Inflammatory macrophage (primary cell): Measurements from ENCODE around the gene MPL.
"Not testable (repeated sequence)": the region's sequence is repeated elsewhere in the genome, so short reads cannot be mapped to it uniquely, and the experiment has no call there.

Experiments used
- DNase-seq, 2 donors: peaks; one replicate each; pipeline ENCODE4 v3.0.0-alpha.2; 2020 to 2022

MPL gene

DNA sequence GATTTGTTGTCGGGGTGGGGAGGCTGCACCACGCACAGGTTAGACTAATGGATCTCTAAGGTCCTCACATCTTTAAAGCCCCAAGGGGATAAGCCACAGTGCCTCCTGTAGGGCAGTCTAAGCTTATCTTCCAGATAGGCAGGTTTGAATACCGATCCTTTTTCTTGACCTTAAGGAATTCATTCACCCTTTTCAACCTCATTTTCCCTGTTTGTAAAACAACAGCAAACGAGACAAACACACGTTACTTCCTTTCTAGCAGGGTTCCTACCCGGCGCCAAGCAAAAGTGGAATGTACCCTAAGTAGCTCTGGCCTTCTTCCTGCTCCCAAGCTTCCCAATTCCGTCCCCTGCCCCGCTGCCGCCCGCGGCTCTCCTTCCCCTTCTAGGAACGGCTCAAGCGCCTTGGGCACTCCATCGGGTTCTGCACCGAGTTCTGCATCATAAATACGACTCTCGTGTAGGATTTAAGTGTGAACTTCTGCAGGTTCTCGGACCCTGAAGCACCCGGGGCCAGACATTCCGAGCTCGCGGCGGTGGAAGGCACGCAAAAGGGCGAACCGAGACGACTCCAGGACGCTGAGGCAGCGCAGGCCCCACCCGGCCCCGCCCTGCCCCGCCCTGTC lies 20.6 kb downstream of the MPL start:
- peak; percentile 59 to 66 for DNase-seq

DNA sequence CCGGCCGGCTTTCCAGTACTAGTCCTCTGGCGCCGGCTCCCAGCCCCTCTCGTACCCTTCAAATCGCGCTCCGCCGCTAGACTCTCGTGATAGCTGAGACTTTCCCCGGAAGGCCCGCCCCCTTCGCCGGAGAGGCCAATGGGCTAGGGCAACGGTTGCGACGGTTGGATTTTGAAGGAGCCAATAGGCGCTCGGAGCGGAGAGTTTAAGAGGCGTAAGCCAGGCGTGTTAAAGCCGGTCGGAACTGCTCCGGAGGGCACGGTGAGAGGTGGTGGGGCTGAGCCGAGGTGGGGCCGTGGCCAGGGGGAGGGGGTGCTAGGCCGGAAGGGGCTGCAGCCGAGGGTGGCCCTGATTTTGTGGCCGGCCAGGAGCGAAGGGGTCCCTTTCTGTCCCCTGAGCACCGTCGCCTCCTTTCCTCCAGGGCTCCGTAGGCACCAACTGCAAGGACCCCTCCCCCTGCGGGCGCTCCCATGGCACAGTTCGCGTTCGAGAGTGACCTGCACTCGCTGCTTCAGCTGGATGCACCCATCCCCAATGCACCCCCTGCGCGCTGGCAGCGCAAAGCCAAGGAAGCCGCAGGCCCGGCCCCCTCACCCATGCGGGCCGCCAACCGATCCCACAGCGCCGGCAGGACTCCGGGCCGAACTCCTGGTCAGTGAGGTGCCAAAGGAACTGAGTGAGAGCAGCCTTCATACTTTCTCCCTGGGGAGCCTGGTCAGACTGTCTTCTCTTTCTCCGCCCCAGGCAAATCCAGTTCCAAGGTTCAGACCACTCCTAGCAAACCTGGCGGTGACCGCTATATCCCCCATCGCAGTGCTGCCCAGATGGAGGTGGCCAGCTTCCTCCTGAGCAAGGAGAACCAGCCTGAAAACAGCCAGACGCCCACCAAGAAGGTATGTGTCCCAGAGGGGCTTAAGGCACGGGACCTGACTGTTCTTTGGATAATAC lies 21.4 kb downstream of the MPL start, which contains the start of gene CDC20:
TSS of gene CDC20 (plus strand) at position 236 of the 948 bp plus-strand sequence. CDS start at position 471, 235 bp downstream.
- DNase-seq, result peak; percentile 99 to 100

DNA sequence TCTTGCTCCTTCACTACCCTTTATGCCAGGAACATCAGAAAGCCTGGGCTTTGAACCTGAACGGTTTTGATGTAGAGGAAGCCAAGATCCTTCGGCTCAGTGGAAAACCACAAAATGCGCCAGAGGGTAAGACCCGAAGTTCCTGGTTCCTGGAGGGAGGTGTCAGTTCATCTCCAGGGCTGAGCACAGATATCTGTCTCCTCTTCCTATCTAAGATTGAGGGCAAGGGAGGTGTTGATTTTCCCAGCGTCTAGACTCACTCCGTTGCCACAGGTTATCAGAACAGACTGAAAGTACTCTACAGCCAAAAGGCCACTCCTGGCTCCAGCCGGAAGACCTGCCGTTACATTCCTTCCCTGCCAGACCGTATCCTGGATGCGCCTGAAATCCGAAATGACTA lies 22.1 kb downstream of the MPL start:
- no peak for DNase-seq

GRCh38 chr1:43360616-43361015 lies 23.0 kb downstream of the MPL start:
- peak; percentile 9 to 33 for DNase-seq

DNA sequence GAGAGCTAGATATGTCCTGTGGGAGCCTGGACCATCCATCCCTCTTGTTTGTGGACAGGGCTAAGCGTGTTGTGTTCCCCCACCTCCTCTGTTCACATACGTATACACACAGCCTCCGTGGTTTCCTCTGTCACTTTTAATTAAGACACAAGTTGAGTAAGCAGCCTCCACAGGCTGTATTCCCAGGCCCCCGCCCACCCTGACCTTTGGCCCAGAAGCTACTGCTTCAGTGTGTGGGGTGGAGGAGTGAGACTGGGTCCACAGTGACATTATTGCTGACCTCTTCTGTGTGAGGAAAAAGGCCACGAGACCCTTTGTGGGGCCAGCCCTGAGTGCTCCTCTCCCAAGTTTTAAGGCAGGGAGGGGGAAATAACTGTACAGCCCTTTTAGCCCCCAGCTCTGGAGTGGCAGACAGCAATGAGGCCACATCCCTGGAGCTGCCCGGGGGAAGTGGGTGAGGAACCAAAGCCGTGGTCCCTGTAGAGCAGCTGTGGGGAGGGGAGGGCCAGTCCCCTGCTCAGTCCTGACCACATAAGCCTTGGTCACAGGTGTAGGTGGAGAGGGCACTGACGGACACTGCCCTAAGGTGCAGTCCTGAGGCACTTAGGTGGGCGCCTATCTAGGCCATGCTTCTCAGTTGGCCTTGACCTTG lies 25.8 kb downstream of the MPL start:
- DNase-seq, result peak; percentile 21 to 58

GRCh38 chr1:43363935-43364525 lies 26.4 kb downstream of the MPL start:
- DNase-seq, result no peak

- DNase-seq, result no peak
Observed at GRCh38 chr1:43365678-43366077, 28.1 kb downstream of the MPL start.

DNA sequence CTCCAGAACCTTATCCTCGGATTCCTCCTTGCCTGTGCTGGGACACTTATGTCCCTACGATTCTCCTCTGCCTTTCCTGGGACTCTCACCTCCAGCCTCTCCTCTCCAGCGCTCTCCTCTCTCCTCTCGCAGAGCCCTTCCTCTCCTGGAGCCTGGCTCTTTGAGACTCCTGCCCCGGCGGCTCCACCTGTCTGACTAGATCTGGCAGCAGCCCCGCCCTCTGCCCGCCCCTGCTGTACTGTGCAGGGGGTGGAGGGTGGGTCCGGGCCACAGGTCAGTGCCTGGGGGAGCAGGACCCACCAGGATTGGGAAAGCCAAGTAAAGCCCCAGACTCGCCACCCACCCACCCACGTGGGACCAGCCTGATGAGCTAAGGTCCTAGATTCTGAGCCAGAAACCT lies 28.6 kb downstream of the MPL start:
- no peak for DNase-seq

DNA sequence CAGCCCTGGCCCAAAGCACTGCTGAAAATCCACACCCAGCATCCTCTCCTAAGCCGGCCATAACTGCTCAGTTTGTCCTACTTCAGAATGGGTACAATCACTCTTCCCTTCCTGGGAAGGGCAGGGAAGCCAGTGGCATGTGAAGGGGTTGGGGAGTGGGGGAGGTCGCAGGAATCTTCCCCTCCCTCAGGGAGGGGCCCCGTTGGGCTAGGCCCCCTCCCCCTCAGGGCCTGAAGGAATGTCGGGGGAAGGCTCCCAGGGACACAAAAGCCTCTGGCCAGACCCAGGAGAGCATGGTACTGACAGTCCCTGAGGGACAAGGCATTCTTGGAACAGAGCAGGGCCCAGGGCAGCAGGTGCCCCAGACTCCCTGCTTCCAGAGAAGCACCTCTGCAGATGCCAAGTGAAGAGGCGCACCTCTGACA lies 29.0 kb downstream of the MPL start:
- no peak for DNase-seq

- peak in 1 of 2 donors; percentile 27 for DNase-seq
Observed at GRCh38 chr1:43367026-43367903, 29.6 kb downstream of the MPL start.

DNA sequence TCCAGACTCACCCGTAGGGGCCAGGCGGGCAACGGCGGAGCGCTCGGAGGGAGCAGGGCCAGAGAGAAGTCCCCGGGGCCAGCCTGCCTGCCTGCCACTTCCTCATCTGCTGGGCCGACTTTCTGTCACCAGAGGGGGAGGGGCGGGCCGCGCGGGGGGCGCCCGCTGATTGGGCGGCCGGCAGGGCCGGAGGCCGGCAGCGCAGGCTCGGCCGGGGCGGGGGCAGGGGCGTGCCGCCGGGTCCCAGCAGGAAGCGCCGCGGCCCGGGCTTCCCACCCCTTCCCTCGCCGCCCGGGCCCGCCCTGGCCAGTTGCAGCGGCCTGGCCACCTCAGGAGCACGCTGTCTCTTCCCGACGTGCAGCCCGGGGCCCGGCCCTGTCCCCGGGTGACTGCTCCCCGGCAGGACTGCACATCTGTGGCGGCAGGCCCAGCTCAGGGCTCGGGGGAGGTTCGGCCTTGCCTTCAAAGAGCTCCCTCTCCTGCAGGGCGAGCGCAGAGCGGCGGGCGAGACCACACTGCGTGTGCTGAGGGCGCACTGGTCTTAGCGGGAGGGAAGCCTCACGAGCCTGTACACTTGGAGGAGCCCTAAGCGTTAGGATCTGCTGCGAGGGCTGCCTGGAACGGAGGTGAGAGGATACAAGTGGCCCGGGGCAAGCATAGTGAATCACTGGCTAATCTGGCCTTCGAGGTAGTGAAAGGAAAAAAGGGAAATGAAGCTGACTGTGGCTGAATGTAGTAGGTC lies 30.5 kb downstream of the MPL start, which contains the start of gene ELOVL1:
TSS of gene ELOVL1 (minus strand) at position 108 of the 742 bp plus-strand sequence. CDS start 2,402 bp downstream, outside the sequence.
- peak; percentile 95 to 97 for DNase-seq

GRCh38 chr1:43368646-43369020 lies 31.0 kb downstream of the MPL start:
- no peak for DNase-seq

GRCh38 chr1:43369779-43370178 lies 32.2 kb downstream of the MPL start:
- not testable (repeated sequence) for DNase-seq

GRCh38 chr1:43370564-43370963 lies 32.9 kb downstream of the MPL start:
- DNase-seq, result no peak

- no peak for DNase-seq
Observed at GRCh38 chr1:43372172-43372571, 34.6 kb downstream of the MPL start.

- DNase-seq, result peak in 1 of 2 donors; percentile 9
Observed at GRCh38 chr1:43373066-43373940, 35.7 kb downstream of the MPL start.

DNA sequence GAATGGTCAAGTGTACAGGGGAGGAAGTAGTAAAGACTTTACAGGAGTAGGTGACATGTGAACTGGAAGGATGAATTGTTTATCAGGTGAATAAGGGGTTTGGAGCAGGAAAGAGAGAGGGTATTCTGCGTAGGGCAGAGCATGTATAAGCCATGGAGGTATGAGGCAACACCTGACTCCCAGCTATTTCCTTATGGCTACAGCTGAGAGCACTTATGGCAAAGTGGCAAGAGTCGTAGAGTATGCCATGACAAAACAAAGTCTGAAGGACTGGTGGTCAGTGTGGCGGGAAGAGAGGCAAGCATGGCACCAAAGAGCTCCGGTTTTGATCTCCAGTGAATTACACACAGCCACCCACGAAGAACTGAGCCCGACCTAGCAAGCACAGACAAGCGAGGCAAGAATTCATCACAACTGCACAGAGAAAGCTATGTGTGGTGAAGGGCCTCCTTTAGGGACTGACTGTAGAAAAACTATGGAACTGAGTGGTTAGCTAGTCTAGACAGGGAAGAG lies 39.2 kb downstream of the MPL start:
- DNase-seq, result no peak

GRCh38 chr1:43377831-43378230 lies 40.2 kb downstream of the MPL start:
- DNase-seq, result no peak

DNA sequence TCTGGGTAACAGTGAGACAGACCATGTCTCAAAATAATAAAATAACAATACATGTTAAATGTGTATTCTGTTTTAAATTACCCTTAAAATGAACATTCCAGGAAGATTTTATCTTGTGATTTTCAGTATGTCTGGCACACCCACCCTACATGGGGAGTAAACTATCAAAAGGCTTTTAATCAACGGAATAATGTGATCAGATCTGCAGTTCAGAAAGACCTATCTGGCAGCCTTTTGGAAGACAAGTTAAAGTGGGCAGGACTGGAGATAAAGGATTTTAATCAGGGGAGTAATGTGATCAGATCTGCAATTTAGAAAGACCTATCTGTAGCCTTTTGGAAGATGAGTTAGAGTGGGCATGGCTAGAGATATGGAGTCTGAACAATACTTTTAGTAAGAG lies 41.9 kb downstream of the MPL start:
- DNase-seq, result no peak

DNA sequence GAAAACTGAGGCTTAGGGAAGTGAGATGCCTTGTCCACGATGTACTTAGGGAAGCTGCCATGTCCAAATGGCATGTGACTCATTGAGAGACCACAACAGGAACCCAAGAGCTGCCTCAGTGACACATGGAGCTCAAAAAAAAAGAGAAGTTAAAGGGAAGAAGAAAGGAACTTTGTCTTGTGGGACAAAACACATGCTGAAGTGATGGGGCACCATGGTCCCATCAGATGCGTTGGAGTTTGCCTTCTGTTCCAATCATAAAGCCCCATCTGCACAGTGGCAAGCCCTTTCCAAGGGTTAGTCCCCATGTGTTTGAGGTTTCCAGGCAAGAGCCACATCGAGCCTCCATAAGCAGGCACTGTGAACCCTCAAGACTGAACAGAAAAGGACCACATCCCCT lies 44.0 kb downstream of the MPL start:
- peak; percentile 94 for DNase-seq
